Endothelial cell of umbilical vein (primary cell): ENCODE results near the gene TOMM20.
"Not testable (repeated sequence)": the region's sequence is repeated elsewhere in the genome, so short reads cannot be mapped to it uniquely, and the experiment has no call there.

Experiments used
- CTCF ChIP-seq, 2 donors: IDR thresholded peaks; 1 replicate in 1 of 2; 2 replicates in 1 of 2; pipeline ENCODE4 v1.5.1; 2011; ENCODE audit warnings: low read length in 2 of 2, mild to moderate bottlenecking in 2 of 2, moderate library complexity in 2 of 2, control low read depth in 1 of 2, inconsistent platforms in 1 of 2, low read depth in 1 of 2; ENCODE audit not compliant: insufficient read depth in 1 of 2; ENCODE audit errors: extremely low read depth in 1 of 2
- EZH2 ChIP-seq: IDR thresholded peaks from 2 replicates; pipeline ENCODE4 v1.6.1; 2012; ENCODE audit warnings: borderline replicate concordance, low read depth, mild to moderate bottlenecking, moderate library complexity, low read length, inconsistent platforms; ENCODE audit not compliant: severe bottlenecking
- GATA2 ChIP-seq: IDR thresholded peaks from 2 replicates; pipeline ENCODE4 v1.7.0; 2011; ENCODE audit warnings: low read depth, mild to moderate bottlenecking, moderate library complexity, mixed read lengths, low read length; ENCODE audit not compliant: insufficient read length, insufficient read depth
- POLR2A ChIP-seq: IDR thresholded peaks from 2 replicates; pipeline ENCODE4 v1.6.1; 2012; ENCODE audit warnings: low read depth, mild to moderate bottlenecking, control low read depth, low read length
- POLR2AphosphoS5 ChIP-seq: IDR thresholded peaks from 2 replicates; pipeline ENCODE4 v1.6.1; 2012; ENCODE audit warnings: low read depth, mild to moderate bottlenecking, control low read depth, low read length, moderate library complexity; ENCODE audit not compliant: insufficient read depth
- TF ChIP-seq, protein P1 (sequence below): IDR thresholded peaks from 2 replicates; pipeline ENCODE4 v1.6.1; 2011; ENCODE audit not compliant: insufficient read depth, insufficient read length

DNA sequence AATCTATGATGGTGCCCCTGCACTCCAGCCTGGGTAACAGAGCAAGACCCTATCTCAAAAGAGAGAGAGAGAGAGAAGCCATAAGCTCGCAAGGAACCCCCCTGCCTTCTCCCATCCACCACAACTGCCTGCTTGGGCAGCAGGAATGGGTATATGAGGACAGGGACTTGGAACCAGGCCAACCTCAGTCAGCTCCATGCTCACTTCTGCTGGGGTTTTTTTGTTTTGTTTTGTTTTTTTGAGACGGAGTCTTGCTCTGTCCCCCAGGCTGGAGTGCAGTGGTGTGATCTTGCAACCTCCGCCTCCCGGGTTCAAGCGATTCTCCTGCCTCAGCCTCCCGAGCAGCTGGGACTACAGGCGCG lies 36.6 kb downstream of the TOMM20 start:
- TF ChIP-seq CTCF (IDR thresholded peaks at IDR 0.05; ENCODE audit: extremely low read depth in 1 of 2, insufficient read depth in 1 of 2, low read depth in 1 of 2, low read length in 2 of 2); EZH2; POLR2A; POLR2AphosphoS5; GATA2: not testable (repeated sequence)
- TF ChIP-seq, protein P1, sequence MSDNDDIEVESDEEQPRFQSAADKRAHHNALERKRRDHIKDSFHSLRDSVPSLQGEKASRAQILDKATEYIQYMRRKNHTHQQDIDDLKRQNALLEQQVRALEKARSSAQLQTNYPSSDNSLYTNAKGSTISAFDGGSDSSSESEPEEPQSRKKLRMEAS: not testable (repeated sequence)
